ENCODE measurements around the gene GALNT14.
"Not testable (repeated sequence)": the region's sequence is repeated elsewhere in the genome, so short reads cannot be mapped to it uniquely, and the experiment has no call there.

The GALNT14 gene, protein sequence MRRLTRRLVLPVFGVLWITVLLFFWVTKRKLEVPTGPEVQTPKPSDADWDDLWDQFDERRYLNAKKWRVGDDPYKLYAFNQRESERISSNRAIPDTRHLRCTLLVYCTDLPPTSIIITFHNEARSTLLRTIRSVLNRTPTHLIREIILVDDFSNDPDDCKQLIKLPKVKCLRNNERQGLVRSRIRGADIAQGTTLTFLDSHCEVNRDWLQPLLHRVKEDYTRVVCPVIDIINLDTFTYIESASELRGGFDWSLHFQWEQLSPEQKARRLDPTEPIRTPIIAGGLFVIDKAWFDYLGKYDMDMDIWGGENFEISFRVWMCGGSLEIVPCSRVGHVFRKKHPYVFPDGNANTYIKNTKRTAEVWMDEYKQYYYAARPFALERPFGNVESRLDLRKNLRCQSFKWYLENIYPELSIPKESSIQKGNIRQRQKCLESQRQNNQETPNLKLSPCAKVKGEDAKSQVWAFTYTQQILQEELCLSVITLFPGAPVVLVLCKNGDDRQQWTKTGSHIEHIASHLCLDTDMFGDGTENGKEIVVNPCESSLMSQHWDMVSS

DNA sequence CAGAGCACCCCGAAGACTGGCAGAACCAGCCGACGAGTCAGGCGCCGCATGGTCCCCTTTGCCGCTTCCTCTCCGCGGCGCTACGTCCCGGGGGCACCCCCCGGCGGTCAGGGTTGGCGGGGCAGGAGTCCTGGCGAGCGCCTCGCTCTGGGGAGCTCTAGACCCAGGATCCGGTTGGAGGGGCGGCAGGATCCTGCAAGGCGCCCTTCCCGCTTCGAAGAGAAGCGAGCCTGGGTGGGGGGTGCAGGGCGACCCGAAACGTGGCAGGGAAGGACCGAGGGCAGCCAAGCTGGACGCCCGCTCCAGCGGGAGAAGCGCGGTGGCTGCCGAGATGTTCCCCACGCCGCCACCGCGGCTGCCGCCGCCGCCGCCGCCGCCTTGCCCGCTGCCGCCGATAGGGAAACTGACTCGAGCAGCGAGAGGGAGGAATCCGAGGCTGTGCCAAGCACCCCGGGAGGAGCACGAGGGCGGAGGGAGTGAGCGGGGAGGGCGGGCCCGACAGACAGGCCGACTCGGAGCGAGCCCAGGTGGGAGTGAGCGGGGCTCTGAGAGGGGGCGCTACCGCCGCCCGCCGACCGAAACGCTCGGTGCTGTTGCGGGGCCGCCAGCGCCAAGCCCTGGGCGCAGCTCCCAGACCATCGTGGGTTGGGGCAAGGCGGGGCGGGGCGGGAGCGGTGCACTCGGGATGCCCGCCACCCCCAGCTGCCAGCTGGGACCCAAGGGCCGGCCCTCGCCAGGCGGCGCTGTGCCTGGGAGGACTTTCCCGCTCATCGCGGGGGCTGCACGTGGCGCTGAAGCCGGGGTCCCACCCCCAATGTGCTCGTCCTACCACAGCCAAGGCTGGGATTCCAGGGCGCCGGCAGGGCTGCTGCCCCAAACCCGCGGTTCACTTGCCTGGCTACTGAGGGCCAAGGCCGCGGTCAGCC lies at the start of gene GALNT14:
GALNT14 (minus strand) TSS at position 404 of the 926 bp plus-strand sequence; CDS start at position 50, 354 bp downstream.
- Histone ChIP-seq H3K4me1 (ENCODE audit: low read depth, poor library complexity, severe bottlenecking) (peaks cover 10% of the 10 kb centered on the region), H3K27ac (peak within 1 kb of the TSS; percentile 69), H3K27me3 (ENCODE audit: insufficient read depth, low read depth) (no peaks in the 10 kb centered on the region), H3K79me2 (ENCODE audit: insufficient read depth, low read depth) (peaks cover 26% of the 10 kb centered on the region; the same call in 1 of the 2 replicates), H4K20me1 (ENCODE audit: insufficient read depth) (no peaks in the 10 kb centered on the region), H3K4me3 (IDR thresholded peaks at IDR 0.05; ENCODE audit: insufficient read depth, low read depth, low read length) (peak within 1 kb of the TSS; percentile 47), H3K9ac (peak within 1 kb of the TSS; percentile 96), H2AFZ (ENCODE audit: low read depth) (peak within 1 kb of the TSS; percentile 97), H3K4me2 (peak within 1 kb of the TSS; percentile 89), H3K36me3 (ENCODE audit: insufficient read depth) (no peaks in the 10 kb centered on the region)
- TF ChIP-seq, protein P1, sequence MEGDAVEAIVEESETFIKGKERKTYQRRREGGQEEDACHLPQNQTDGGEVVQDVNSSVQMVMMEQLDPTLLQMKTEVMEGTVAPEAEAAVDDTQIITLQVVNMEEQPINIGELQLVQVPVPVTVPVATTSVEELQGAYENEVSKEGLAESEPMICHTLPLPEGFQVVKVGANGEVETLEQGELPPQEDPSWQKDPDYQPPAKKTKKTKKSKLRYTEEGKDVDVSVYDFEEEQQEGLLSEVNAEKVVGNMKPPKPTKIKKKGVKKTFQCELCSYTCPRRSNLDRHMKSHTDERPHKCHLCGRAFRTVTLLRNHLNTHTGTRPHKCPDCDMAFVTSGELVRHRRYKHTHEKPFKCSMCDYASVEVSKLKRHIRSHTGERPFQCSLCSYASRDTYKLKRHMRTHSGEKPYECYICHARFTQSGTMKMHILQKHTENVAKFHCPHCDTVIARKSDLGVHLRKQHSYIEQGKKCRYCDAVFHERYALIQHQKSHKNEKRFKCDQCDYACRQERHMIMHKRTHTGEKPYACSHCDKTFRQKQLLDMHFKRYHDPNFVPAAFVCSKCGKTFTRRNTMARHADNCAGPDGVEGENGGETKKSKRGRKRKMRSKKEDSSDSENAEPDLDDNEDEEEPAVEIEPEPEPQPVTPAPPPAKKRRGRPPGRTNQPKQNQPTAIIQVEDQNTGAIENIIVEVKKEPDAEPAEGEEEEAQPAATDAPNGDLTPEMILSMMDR (conservative IDR thresholded peaks at IDR 0.05; ENCODE audit: low read depth, low read length), result peak; percentile 66

DNA sequence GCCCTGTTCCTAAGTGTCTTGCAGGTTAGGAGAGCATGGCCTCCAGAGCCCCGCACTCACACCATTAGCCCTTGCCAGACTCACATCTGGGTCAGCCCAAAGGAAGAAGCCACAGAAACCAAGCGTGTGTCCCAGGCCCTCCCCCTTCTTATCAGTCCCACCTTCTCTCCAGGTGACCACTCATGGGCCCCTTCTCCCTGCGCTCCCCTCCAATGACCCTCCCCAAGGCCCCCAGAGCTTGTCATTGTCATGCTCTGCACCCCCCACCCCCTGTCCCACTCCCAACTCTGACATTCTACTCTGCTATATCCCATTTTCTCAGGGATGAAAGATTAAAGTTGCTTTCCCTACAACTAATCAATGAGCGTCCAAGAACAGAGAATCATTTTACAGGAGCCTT lies 48.9 kb upstream of the GALNT14 start:
- Histone ChIP-seq H4K20me1 (ENCODE audit: insufficient read depth) (no peaks in the 10 kb centered on the region), H3K9ac (no peak overlapping the region), H2AFZ (ENCODE audit: low read depth) (no peak overlapping the region), H3K36me3 (ENCODE audit: insufficient read depth) (no peaks in the 10 kb centered on the region), H3K79me2 (ENCODE audit: insufficient read depth, low read depth) (no peaks in the 10 kb centered on the region), H3K4me1 (ENCODE audit: low read depth, poor library complexity, severe bottlenecking) (no peaks in the 10 kb centered on the region), H3K27ac (no peak overlapping the region), H3K27me3 (ENCODE audit: insufficient read depth, low read depth) (no peaks in the 10 kb centered on the region), H3K4me2 (no peak overlapping the region), H3K4me3 (IDR thresholded peaks at IDR 0.05; ENCODE audit: insufficient read depth, low read depth, low read length) (no peak overlapping the region)
- TF ChIP-seq, protein P1 (conservative IDR thresholded peaks at IDR 0.05; ENCODE audit: low read depth, low read length), result no peak

DNA sequence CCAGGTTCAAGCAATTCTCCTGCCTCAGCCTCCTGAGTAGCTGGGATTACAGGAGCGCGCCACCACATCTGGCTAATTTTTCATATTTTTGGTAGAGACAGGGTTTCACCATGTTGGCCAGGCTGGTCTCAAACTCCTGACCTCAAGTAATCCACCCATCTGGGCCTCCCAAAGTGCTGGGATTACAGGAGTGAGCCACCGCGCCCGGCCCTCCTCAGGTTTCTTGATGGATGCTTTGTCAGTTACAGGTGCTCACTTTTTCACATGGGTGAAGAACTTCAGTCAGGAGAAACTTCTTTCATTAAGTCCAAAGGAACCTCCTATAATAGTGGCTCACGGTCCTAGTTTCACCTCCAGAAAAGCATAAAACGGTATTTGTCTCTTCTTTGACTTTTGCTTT lies 45.7 kb upstream of the GALNT14 start:
- H3K4me1 ChIP-seq (ENCODE audit: low read depth, poor library complexity, severe bottlenecking); H3K27me3 ChIP-seq (ENCODE audit: insufficient read depth, low read depth); H3K4me3 ChIP-seq (IDR thresholded peaks at IDR 0.05; ENCODE audit: insufficient read depth, low read depth, low read length); H2AFZ ChIP-seq (ENCODE audit: low read depth); H3K9ac ChIP-seq; H3K27ac ChIP-seq; H3K36me3 ChIP-seq (ENCODE audit: insufficient read depth); H3K79me2 ChIP-seq (ENCODE audit: insufficient read depth, low read depth); H4K20me1 ChIP-seq (ENCODE audit: insufficient read depth); H3K4me2 ChIP-seq: not testable (repeated sequence)

DNA sequence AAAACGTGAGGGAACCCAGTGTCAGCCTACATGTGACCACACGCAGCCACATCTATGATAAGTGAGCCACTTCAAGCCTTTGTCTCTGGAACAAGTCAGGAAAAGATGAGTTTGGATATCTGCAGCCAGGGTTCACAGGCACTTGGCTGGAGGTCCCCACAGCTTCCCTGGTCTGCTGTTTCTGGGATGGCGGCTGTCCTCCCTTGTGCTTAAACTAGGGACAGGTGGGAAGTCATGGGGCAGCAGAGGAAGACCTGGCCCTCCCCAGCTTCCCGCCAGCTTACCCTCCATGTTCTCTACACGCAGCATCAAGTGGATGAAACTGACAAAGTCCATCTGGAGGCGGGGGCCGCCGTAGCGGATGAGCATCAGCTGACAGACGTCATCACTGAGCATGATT lies 38.5 kb upstream of the GALNT14 start:
- no peak overlapping the region for H3K27ac ChIP-seq
- no peaks in the 10 kb centered on the region for H3K79me2 ChIP-seq (ENCODE audit: insufficient read depth, low read depth)
- no peak overlapping the region for H2AFZ ChIP-seq (ENCODE audit: low read depth)
- no peaks in the 10 kb centered on the region for H3K36me3 ChIP-seq (ENCODE audit: insufficient read depth)
- TF ChIP-seq, protein P1 (conservative IDR thresholded peaks at IDR 0.05; ENCODE audit: low read depth, low read length), result no peak
- H3K27me3 ChIP-seq (ENCODE audit: insufficient read depth, low read depth), result no peaks in the 10 kb centered on the region
- no peak overlapping the region for H3K4me2 ChIP-seq
- H3K4me1 ChIP-seq (ENCODE audit: low read depth, poor library complexity, severe bottlenecking), result no peaks in the 10 kb centered on the region
- no peaks in the 10 kb centered on the region for H4K20me1 ChIP-seq (ENCODE audit: insufficient read depth)
- H3K4me3 ChIP-seq (IDR thresholded peaks at IDR 0.05; ENCODE audit: insufficient read depth, low read depth, low read length), result no peak overlapping the region
- H3K9ac ChIP-seq, result no peak overlapping the region

Measured in KMS-11 (cell line).